Keratinocyte (primary cell): ENCODE measurements around the gene GLP2R. TPM values are rescaled to one million over a fixed set of nuclear protein-coding genes. Genes with fewer than 3 reads are reported as not detected.

ENCODE experiments used
- DNase-seq: peaks from one replicate; pipeline ENCODE4 v3.0.0-alpha.2; 2011; ENCODE audit warnings: low read depth, missing footprints, low spot score
- FAIRE-seq: peaks from 2 replicates; lab custom pipeline; 2011; peaks lifted over from hg19 to GRCh38; lab: Jason Lieb, UNC
- H2AFZ ChIP-seq: 2 replicates; pipeline ENCODE4 v1.6.0; 2012; ENCODE audit warnings: low read length, control low read depth, inconsistent platforms; ENCODE audit not compliant: control insufficient read depth
- H3K27ac ChIP-seq: 2 replicates; pipeline ENCODE4 v1.5.1; 2011; ENCODE audit warnings: low read length; ENCODE audit not compliant: control insufficient read depth, insufficient read depth
- H3K27me3 ChIP-seq: 3 replicates; pipeline ENCODE4 v1.6.0; 2011; ENCODE audit warnings: low read length; ENCODE audit not compliant: control insufficient read depth, insufficient read depth; ENCODE audit errors: extremely low read depth
- H3K36me3 ChIP-seq, 2 experiments: 2 replicates in 1 of 2; 3 replicates in 1 of 2; pipeline ENCODE4 v1.5.1; 2011; ENCODE audit warnings: low read length in 2 of 2, mild to moderate bottlenecking in 1 of 2; ENCODE audit not compliant: control insufficient read depth in 2 of 2, insufficient read depth in 2 of 2; ENCODE audit errors: extremely low read depth in 1 of 2
- H3K4me1 ChIP-seq: 3 replicates; pipeline ENCODE4 v1.5.1; 2011; ENCODE audit warnings: low read length; ENCODE audit not compliant: control insufficient read depth, insufficient read depth; ENCODE audit errors: extremely low read depth
- H3K4me2 ChIP-seq: 3 replicates; pipeline ENCODE4 v1.6.0; 2011; ENCODE audit warnings: low read depth, low read length; ENCODE audit not compliant: control insufficient read depth, insufficient read depth; ENCODE audit errors: extremely low read depth
- H3K4me3 ChIP-seq, 3 experiments: fragments of 200-600 bp in 1 of 3; sonication (generic) in 1 of 3; 2 replicates in 2 of 3; 3 replicates in 1 of 3; pipeline ENCODE4 v1.5.1; 2011 to 2016; ENCODE audit warnings: low read length in 3 of 3, mild to moderate bottlenecking in 3 of 3, control low read depth in 2 of 3, inconsistent platforms in 1 of 3, low read depth in 1 of 3, mixed read lengths in 1 of 3, mixed run types in 1 of 3, moderate library complexity in 1 of 3; ENCODE audit not compliant: control insufficient read depth in 2 of 3, insufficient read depth in 2 of 3; ENCODE audit errors: extremely low read depth in 1 of 3
- H3K79me2 ChIP-seq: 2 replicates; pipeline ENCODE4 v1.6.0; 2012; ENCODE audit warnings: low read length; ENCODE audit not compliant: control insufficient read depth, insufficient read depth
- H3K9ac ChIP-seq: 3 replicates; pipeline ENCODE4 v1.6.0; 2011; ENCODE audit warnings: low read length; ENCODE audit not compliant: control insufficient read depth, insufficient read depth; ENCODE audit errors: extremely low read depth
- H3K9me1 ChIP-seq: 3 replicates; pipeline ENCODE4 v1.6.0; 2011; ENCODE audit warnings: low read length; ENCODE audit not compliant: control insufficient read depth, insufficient read depth; ENCODE audit errors: extremely low read depth
- H3K9me3 ChIP-seq: 2 replicates; pipeline ENCODE4 v1.5.1; 2012; ENCODE audit warnings: low read depth, low read length; ENCODE audit not compliant: control insufficient read depth
- H4K20me1 ChIP-seq: 3 replicates; pipeline ENCODE4 v1.6.0; 2011; ENCODE audit warnings: low read length; ENCODE audit not compliant: control insufficient read depth, insufficient read depth; ENCODE audit errors: extremely low read depth
- CTCF ChIP-seq, 3 experiments: IDR thresholded peaks in 1 of 3; conservative IDR thresholded peaks in 1 of 3; optimal IDR thresholded peaks in 1 of 3; 2 replicates in 2 of 3; 3 replicates in 1 of 3; pipeline versions ENCODE3 to v1.5.1; 2011; ENCODE audit warnings: low read length in 3 of 3, mild to moderate bottlenecking in 3 of 3, moderate library complexity in 2 of 3, control low read depth in 1 of 3, inconsistent platforms in 1 of 3; ENCODE audit not compliant: insufficient read depth in 2 of 3; ENCODE audit errors: extremely low read depth in 1 of 3
- EZH2 ChIP-seq: IDR thresholded peaks from one replicate; pipeline ENCODE4 v1.6.1; 2012; ENCODE audit warnings: inconsistent platforms, mild to moderate bottlenecking, low read length, moderate library complexity
- dilution Hi-C: fragments of 300-500 bp; cut with MboI; formaldehyde crosslinking; loops from one replicate; pipeline ENCODE4 v1.7.0; 2020; ENCODE audit warnings: low sequenced_read_pairs; ENCODE audit not compliant: extremely low pct_ligation_motif_present
- polyA minus RNA-seq, 3 experiments: library from RNA; depleted of rRNA, polyadenylated mRNA; stranded (reverse); fragments of >200 nt; gene quantifications; 1 replicate in 1 of 3; 2 replicates in 1 of 3; 3 replicates in 1 of 3; pipeline ENCODE4 v1.2.3, GENCODE V29; 2011
- polyA plus RNA-seq, 5 experiments: library from polyadenylated mRNA; depleted of rRNA in 3 of 5; stranded (reverse) in 3 of 5; stranded (forward) in 1 of 5; unstranded in 1 of 5; fragments of >200 nt; gene quantifications; 1 replicate in 1 of 5; 2 replicates in 3 of 5; 3 replicates in 1 of 5; pipeline versions ENCODE4 v1.2.1 to v1.2.3, GENCODE V29; 2011 to 2012; ENCODE audit warnings: missing spikeins in 2 of 5, low read depth in 1 of 5, low replicate concordance in 1 of 5

The GLP2R gene, protein sequence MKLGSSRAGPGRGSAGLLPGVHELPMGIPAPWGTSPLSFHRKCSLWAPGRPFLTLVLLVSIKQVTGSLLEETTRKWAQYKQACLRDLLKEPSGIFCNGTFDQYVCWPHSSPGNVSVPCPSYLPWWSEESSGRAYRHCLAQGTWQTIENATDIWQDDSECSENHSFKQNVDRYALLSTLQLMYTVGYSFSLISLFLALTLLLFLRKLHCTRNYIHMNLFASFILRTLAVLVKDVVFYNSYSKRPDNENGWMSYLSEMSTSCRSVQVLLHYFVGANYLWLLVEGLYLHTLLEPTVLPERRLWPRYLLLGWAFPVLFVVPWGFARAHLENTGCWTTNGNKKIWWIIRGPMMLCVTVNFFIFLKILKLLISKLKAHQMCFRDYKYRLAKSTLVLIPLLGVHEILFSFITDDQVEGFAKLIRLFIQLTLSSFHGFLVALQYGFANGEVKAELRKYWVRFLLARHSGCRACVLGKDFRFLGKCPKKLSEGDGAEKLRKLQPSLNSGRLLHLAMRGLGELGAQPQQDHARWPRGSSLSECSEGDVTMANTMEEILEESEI
- polyA plus RNA-seq (not detected in 3 replicates), polyA minus RNA-seq (not detected in 3 replicates)
- polyA plus RNA-seq (2011; ENCODE audit: low read depth): not detected
- polyA plus RNA-seq (2011; cell fraction: cytosol; rRNA removed): not detected in 2 replicates
- not detected in 2 replicates for polyA plus RNA-seq (2011; cell fraction: nucleus; rRNA removed)
- not detected in 2 replicates for polyA plus RNA-seq (2012; ENCODE audit: low replicate concordance)
- 0.38 TPM for polyA minus RNA-seq (2011; cell fraction: cytosol; rRNA and poly(A)+ RNA removed)
- 0.21 and 0.85 TPM in 2 replicates for polyA minus RNA-seq (2011; cell fraction: nucleus; rRNA and poly(A)+ RNA removed)

- H3K27ac ChIP-seq: no peak within 1 kb of the TSS
- H3K9me1 ChIP-seq: no peaks in the 10 kb centered on the region
- dilution Hi-C loops: no loop called here
- H4K20me1 ChIP-seq: no peaks in the 10 kb centered on the region
- no peaks in the 10 kb centered on the region for H3K27me3 ChIP-seq
- DNase-seq (no peak), FAIRE-seq (no peak)
- no peak within 1 kb of the TSS for H3K9ac ChIP-seq
- H3K36me3 ChIP-seq: no peaks in the 10 kb centered on the region
- no peak for TF ChIP-seq CTCF (optimal IDR thresholded peaks at IDR 0.05 in 1 of 3, IDR thresholded peaks at IDR 0.05 in 1 of 3, conservative IDR thresholded peaks at IDR 0.05 in 1 of 3; ENCODE audit: extremely low read depth in 1 of 3, insufficient read depth in 2 of 3, low read length in 3 of 3)
- no peak for TF ChIP-seq EZH2
- H3K9me3 ChIP-seq: no peaks in the 10 kb centered on the region
- H2AFZ ChIP-seq: no peak within 1 kb of the TSS
- no peak within 1 kb of the TSS for H3K4me3 ChIP-seq
- H3K79me2 ChIP-seq: no peaks in the 10 kb centered on the region
- no peaks in the 10 kb centered on the region for H3K4me1 ChIP-seq
- no peak within 1 kb of the TSS for H3K4me2 ChIP-seq
These were observed at the start of gene GLP2R for GRCh38 chr17:9825641-9826150. Gene GLP2R (plus strand): TSS chr17:9825924. CDS start chr17:9826064, 140 bp downstream.

- H3K4me1 ChIP-seq: no peaks in the 10 kb centered on the region
- no peaks in the 10 kb centered on the region for H3K36me3 ChIP-seq
- H3K27ac ChIP-seq: no peak overlapping the region
- no peak overlapping the region for H3K9ac ChIP-seq
- dilution Hi-C loops: no loop called here
- no peaks in the 10 kb centered on the region for H3K9me3 ChIP-seq
- H3K27me3 ChIP-seq: no peaks in the 10 kb centered on the region
- no peak for FAIRE-seq
- DNase-seq: no peak
- H3K79me2 ChIP-seq: no peaks in the 10 kb centered on the region
- H3K4me3 ChIP-seq: no peak overlapping the region
- no peak overlapping the region for H3K4me2 ChIP-seq
- H4K20me1 ChIP-seq: no peaks in the 10 kb centered on the region
- TF ChIP-seq EZH2: no peak
- TF ChIP-seq CTCF (optimal IDR thresholded peaks at IDR 0.05 in 1 of 3, IDR thresholded peaks at IDR 0.05 in 1 of 3, conservative IDR thresholded peaks at IDR 0.05 in 1 of 3; ENCODE audit: extremely low read depth in 1 of 3, insufficient read depth in 2 of 3, low read length in 3 of 3): no peak
- no peaks in the 10 kb centered on the region for H3K9me1 ChIP-seq
- no peak overlapping the region for H2AFZ ChIP-seq
These were observed 48.8 kb upstream of the GLP2R start for GRCh38 chr17:9776911-9777310.
